ENCODE data around the gene COPB2. TPM values are rescaled to one million over a fixed set of nuclear protein-coding genes. Genes with fewer than 3 reads are reported as not detected.

COPB2 gene
- total RNA-seq, 1 experiment from 2014 or later, result 156 TPM

DNA sequence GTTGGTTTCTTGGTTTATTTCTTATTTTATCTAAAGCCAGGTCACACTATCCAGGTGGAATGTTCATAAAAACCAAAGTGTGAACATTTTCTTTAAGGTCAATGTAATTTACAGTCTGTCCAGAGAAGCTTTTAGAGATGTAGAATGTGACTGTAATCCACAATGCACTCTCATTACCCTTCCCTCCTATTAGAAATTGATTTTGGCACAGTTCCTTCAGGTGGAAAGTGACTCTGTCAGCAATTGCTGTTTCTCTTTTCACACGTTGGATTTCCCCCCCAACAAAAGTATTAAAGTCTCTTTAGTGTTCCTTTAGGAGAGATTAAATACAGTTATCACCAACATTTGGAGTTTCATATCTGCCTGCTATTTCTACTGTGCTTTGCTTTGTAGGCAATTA is 31.6 kb upstream of the COPB2 start:
- no peaks in the 10 kb centered on the region for H3K36me3 ChIP-seq (ENCODE audit: low read depth)
- H3F3A ChIP-seq (ENCODE audit: insufficient read depth, low read depth), result no peaks in the 10 kb centered on the region
- BruUV-seq (replicated peaks), result no TSS peak
- no peak overlapping the region for H3K4me2 ChIP-seq
- TF ChIP-seq EZH2 (IDR thresholded peaks at IDR 0.05; ENCODE audit: low read depth), result no peak
- TF ChIP-seq, protein P1, sequence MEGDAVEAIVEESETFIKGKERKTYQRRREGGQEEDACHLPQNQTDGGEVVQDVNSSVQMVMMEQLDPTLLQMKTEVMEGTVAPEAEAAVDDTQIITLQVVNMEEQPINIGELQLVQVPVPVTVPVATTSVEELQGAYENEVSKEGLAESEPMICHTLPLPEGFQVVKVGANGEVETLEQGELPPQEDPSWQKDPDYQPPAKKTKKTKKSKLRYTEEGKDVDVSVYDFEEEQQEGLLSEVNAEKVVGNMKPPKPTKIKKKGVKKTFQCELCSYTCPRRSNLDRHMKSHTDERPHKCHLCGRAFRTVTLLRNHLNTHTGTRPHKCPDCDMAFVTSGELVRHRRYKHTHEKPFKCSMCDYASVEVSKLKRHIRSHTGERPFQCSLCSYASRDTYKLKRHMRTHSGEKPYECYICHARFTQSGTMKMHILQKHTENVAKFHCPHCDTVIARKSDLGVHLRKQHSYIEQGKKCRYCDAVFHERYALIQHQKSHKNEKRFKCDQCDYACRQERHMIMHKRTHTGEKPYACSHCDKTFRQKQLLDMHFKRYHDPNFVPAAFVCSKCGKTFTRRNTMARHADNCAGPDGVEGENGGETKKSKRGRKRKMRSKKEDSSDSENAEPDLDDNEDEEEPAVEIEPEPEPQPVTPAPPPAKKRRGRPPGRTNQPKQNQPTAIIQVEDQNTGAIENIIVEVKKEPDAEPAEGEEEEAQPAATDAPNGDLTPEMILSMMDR (conservative IDR thresholded peaks at IDR 0.05), result no peak
- ChIA-PET CTCF (no interaction called here), POLR2A (ENCODE audit: unreplicated experiment) (no interaction called here)
- H3K9me2 ChIP-seq (ENCODE audit: insufficient read depth), result no peaks in the 10 kb centered on the region
- H3K4me3 ChIP-seq, result no peak overlapping the region
- H3K4me1 ChIP-seq (replicated peaks; ENCODE audit: insufficient read depth), result no peaks in the 10 kb centered on the region
- H3K27me3 ChIP-seq (ENCODE audit: insufficient read depth, low read depth), result no peaks in the 10 kb centered on the region
- no peak overlapping the region for H3K27ac ChIP-seq
- no peaks in the 10 kb centered on the region for H3K9me3 ChIP-seq (ENCODE audit: insufficient read depth, low read depth)
- H4K20me1 ChIP-seq (ENCODE audit: insufficient read depth), result no peaks in the 10 kb centered on the region
- no peaks in the 10 kb centered on the region for H3K79me2 ChIP-seq (ENCODE audit: low read depth)
- intact Hi-C loops (cut with micrococcal nuclease; ENCODE audit: unreplicated experiment), result loop anchor here (10.0 kb wide), 1 partner anchor 1314 kb away; no protein-coding TSS in a partner anchor
- no peak for DNase-seq
- no peak overlapping the region for H2AFZ ChIP-seq

DNA sequence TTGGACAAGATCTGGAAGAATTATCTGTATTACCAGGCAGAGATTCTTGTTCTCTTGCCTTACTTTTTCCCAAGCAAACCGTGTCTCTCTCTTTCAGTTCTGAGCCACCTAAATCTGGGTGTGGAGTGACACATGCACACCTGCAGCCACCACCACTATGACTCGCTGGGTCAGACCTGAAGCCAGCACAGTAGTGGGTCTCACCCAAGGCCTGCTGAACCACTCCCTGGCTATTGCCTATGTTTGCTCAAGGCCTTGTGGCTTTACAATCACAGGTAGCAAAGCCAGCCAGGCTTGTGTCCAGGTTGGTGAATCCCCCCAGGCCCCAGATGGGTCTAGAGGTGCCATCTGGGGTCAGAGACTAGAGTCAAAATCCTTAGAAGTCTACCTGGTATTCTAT is 28.7 kb upstream of the COPB2 start:
- Histone ChIP-seq H2AFZ (no peak overlapping the region), H4K20me1 (ENCODE audit: insufficient read depth) (no peaks in the 10 kb centered on the region), H3K27ac (no peak overlapping the region), H3K9me3 (ENCODE audit: insufficient read depth, low read depth) (no peaks in the 10 kb centered on the region; the same call in 1 of the 2 replicates), H3K9me2 (ENCODE audit: insufficient read depth) (no peaks in the 10 kb centered on the region), H3K4me3 (no peak overlapping the region), H3K4me1 (replicated peaks; ENCODE audit: insufficient read depth) (no peaks in the 10 kb centered on the region), H3F3A (ENCODE audit: insufficient read depth, low read depth) (no peaks in the 10 kb centered on the region), H3K27me3 (ENCODE audit: insufficient read depth, low read depth) (no peaks in the 10 kb centered on the region), H3K36me3 (ENCODE audit: low read depth) (no peaks in the 10 kb centered on the region), H3K4me2 (no peak overlapping the region), H3K79me2 (ENCODE audit: low read depth) (no peaks in the 10 kb centered on the region)
- TF ChIP-seq, protein P1 (conservative IDR thresholded peaks at IDR 0.05), result no peak
- no peak for TF ChIP-seq EZH2 (IDR thresholded peaks at IDR 0.05; ENCODE audit: low read depth)
- CTCF ChIA-PET, result interaction anchor here (0.6 kb wide), 1 partner anchor 35 kb away, joined by 12 read pairs; no protein-coding TSS in a partner anchor
- no TSS peak for BruUV-seq (replicated peaks)
- intact Hi-C loops (cut with micrococcal nuclease; ENCODE audit: unreplicated experiment), result no loop called here
- POLR2A ChIA-PET (ENCODE audit: unreplicated experiment), result interaction anchor here (0.6 kb wide), 1 partner anchor 76 kb away, joined by 3 read pairs; no protein-coding TSS in a partner anchor
- peak; percentile 14 to 36 for DNase-seq

- CTCF ChIA-PET, result no interaction called here
Observed at GRCh38 chr3:139416275-139416674, 26.8 kb upstream of the COPB2 start.

More at GRCh38 chr3:139416275-139416674, 26.8 kb upstream of the COPB2 start:
- TF ChIP-seq, protein P1 (conservative IDR thresholded peaks at IDR 0.05), result no peak
- TF ChIP-seq EZH2 (IDR thresholded peaks at IDR 0.05; ENCODE audit: low read depth), result no peak
- H3K4me2 ChIP-seq, result no peak overlapping the region
- POLR2A ChIA-PET (ENCODE audit: unreplicated experiment), result no interaction called here
- peaks cover 12% of the 10 kb centered on the region for H3K9me3 ChIP-seq (ENCODE audit: insufficient read depth, low read depth)
- intact Hi-C loops (cut with micrococcal nuclease; ENCODE audit: unreplicated experiment), result no loop called here
- no TSS peak for BruUV-seq (replicated peaks)
- no peaks in the 10 kb centered on the region for H3F3A ChIP-seq (ENCODE audit: insufficient read depth, low read depth)
- H2AFZ ChIP-seq, result no peak overlapping the region
- H4K20me1 ChIP-seq (ENCODE audit: insufficient read depth), result no peaks in the 10 kb centered on the region
- H3K9me2 ChIP-seq (ENCODE audit: insufficient read depth), result no peaks in the 10 kb centered on the region
- no peaks in the 10 kb centered on the region for H3K4me1 ChIP-seq (replicated peaks; ENCODE audit: insufficient read depth)
- no peaks in the 10 kb centered on the region for H3K79me2 ChIP-seq (ENCODE audit: low read depth)
- no peaks in the 10 kb centered on the region for H3K36me3 ChIP-seq (ENCODE audit: low read depth)
- H3K27me3 ChIP-seq (ENCODE audit: insufficient read depth, low read depth), result no peaks in the 10 kb centered on the region
- DNase-seq, result no peak
- no peak overlapping the region for H3K4me3 ChIP-seq
- H3K27ac ChIP-seq, result no peak overlapping the region
